ENCODE measurements around the gene FLAD1. TPM values are rescaled to one million over a fixed set of nuclear protein-coding genes. Genes with fewer than 3 reads are reported as not detected.

Gene FLAD1
- total RNA-seq, 4 donors from 2014 or later: 17.4 to 33.6 (median 23.6) TPM

DNA sequence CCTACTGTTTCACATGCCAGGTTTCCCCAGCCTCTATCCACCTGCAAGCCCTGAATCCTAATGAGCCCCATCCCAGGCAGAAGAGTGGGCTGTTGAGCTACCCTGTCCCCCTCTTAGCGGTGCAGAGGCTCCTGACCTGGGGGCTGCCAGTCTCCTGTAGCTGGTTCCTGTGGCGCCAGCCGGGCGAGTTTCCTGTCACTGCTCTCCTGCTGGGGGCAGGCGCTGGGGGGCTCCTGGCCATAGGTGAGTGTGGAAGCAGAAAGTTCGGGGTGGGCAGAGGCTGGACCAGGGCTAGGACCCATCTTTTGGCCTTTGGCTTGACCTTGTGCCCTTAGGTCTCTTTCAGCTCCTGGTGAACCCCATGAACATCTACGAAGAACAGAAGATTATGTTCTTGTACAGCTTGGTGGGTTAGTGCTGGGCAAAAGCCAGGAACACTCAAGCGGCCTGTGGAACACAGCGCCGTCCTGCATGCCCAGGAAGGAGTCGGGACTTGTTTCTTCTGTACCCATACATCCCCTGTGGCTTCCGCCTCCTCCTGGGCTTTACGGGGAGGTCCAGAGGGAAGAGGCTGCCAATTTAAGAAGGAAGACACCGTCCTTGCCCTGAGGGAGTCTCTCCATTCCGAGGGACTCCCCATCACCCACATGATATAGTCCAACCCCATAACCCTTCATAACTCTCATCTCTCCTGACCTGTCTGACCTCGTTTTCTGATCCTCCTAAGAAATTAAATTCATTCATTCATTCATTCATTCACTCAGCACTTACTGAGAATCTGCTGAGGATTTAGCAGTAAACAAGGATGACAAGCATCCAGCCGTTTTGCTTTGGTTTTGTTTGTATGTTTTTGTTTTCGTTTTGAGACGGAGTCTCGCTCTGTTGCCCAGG is 51.4 kb downstream of the FLAD1 start:
- 77 to 85% methylated on average over 20 of the region's 20 CpGs for WGBS, 2 donors
- peaks cover 0 to 15% (median 0%) of the 10 kb centered on the region in 4 donors for H3K4me1 ChIP-seq
- H3K27me3 ChIP-seq: no peaks in the 10 kb centered on the region
- no peaks in the 10 kb centered on the region for H3K36me3 ChIP-seq
- no peaks in the 10 kb centered on the region for H3K9me3 ChIP-seq
- no peak overlapping the region for H3K27ac ChIP-seq
- TF ChIP-seq, protein P1, sequence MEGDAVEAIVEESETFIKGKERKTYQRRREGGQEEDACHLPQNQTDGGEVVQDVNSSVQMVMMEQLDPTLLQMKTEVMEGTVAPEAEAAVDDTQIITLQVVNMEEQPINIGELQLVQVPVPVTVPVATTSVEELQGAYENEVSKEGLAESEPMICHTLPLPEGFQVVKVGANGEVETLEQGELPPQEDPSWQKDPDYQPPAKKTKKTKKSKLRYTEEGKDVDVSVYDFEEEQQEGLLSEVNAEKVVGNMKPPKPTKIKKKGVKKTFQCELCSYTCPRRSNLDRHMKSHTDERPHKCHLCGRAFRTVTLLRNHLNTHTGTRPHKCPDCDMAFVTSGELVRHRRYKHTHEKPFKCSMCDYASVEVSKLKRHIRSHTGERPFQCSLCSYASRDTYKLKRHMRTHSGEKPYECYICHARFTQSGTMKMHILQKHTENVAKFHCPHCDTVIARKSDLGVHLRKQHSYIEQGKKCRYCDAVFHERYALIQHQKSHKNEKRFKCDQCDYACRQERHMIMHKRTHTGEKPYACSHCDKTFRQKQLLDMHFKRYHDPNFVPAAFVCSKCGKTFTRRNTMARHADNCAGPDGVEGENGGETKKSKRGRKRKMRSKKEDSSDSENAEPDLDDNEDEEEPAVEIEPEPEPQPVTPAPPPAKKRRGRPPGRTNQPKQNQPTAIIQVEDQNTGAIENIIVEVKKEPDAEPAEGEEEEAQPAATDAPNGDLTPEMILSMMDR (IDR thresholded peaks at IDR 0.05): no peak
- TF ChIP-seq EP300 (IDR thresholded peaks at IDR 0.05) (no peak), POLR2A (IDR thresholded peaks at IDR 0.05) (no peak)
- no peak overlapping the region for H3K4me3 ChIP-seq
- DNase-seq (ENCODE audit: low spot score in 2 of 2): no peak

DNA sequence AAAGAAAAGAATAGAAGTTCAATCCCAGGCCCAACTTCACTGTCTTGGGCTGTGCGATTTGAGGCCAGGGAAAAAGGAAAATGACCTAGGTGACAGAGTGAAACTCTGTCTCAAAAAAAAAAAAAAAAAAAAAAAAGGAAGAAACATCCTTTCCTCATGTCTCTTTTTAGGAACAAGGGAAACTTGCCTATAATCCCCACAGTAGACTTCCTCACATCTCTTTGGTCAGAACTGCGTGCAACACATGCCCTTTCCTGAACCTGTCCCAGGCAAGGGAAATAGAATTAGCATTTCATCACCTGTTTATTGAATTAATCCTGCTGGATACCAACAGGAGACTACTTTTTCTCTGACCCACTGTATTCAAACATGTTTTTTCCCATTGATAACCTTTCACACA is 52.8 kb downstream of the FLAD1 start:
- H3K27ac ChIP-seq: no peak overlapping the region
- H3K4me3 ChIP-seq: no peak overlapping the region
- no peak for TF ChIP-seq POLR2A (IDR thresholded peaks at IDR 0.05)
- TF ChIP-seq EP300 (IDR thresholded peaks at IDR 0.05): no peak
- TF ChIP-seq, protein P1 (IDR thresholded peaks at IDR 0.05): no peak
- DNase-seq (ENCODE audit: low spot score in 2 of 2): no peak
- H3K27me3 ChIP-seq: no peaks in the 10 kb centered on the region
- no peaks in the 10 kb centered on the region for H3K9me3 ChIP-seq
- peaks cover 0 to 15% (median 0%) of the 10 kb centered on the region in 4 donors for H3K4me1 ChIP-seq
- WGBS, 2 donors: 77 to 88% methylated on average over 2 of the region's 2 CpGs
- no peaks in the 10 kb centered on the region for H3K36me3 ChIP-seq

DNA sequence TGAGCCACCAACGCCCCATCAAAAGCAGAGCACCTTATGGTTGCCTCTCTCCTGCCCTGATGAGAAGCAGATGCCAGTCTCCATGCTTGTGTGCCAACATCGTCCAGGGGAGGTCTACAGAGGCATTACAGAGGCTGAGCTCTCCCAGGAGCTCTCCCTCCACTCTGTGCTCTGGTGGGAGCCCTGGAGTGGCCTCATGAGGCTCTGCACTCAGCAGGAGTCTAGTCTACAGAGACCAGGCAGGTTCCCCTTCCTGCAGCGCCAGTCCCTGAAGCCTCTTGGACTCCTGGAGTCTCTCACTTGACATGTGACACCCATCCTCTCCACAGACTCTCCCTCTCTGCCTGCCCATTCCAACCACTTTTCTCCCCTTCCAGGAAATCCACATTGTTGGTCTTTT is 53.9 kb downstream of the FLAD1 start:
- no peaks in the 10 kb centered on the region for H3K9me3 ChIP-seq
- 74 to 83% methylated on average over 3 of the region's 3 CpGs for WGBS, 2 donors
- no peak for DNase-seq (ENCODE audit: low spot score in 2 of 2)
- no peaks in the 10 kb centered on the region for H3K27me3 ChIP-seq
- no peaks in the 10 kb centered on the region for H3K36me3 ChIP-seq
- no peak overlapping the region for H3K4me3 ChIP-seq
- no peak overlapping the region for H3K27ac ChIP-seq
- H3K4me1 ChIP-seq: peaks cover 0 to 15% (median 0%) of the 10 kb centered on the region in 4 donors
- TF ChIP-seq, protein P1 (IDR thresholded peaks at IDR 0.05): no peak
- TF ChIP-seq POLR2A (IDR thresholded peaks at IDR 0.05): no peak
- TF ChIP-seq EP300 (IDR thresholded peaks at IDR 0.05): no peak

DNA sequence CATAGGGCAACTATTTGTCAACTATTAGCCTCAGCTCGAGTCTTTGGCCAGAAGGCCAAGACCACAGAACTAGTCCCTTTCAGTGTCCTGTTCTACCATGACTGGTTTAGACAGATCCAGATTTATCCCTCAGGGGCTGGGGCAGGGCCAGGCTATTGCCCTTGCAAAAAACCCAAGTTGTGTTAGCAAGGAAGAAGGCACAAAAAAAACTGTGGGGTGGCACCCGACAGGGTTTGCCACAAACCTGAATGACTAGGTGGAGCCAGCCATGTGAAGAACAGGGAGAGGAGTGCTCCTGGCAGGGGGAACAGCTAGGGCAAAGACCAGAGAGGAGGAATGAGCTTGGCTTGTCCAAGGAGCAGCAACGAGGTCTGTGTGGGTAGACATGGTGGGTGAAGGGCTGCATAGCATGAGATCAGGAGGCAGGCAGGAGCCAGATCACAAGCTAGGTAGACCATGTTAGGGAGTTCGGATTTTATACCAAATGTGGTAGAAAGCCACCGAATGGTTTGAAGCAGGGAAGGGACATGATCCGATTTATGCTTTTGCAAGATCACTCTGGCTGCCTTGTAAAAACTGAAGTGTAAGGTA is 54.8 kb downstream of the FLAD1 start:
- Histone ChIP-seq H3K9me3 (no peaks in the 10 kb centered on the region), H3K4me1 (peaks cover 0 to 15% (median 0%) of the 10 kb centered on the region in 4 donors), H3K27me3 (no peaks in the 10 kb centered on the region), H3K27ac (no peak overlapping the region), H3K4me3 (no peak overlapping the region), H3K36me3 (no peaks in the 10 kb centered on the region)
- TF ChIP-seq, protein P1 (IDR thresholded peaks at IDR 0.05): no peak
- TF ChIP-seq EP300 (IDR thresholded peaks at IDR 0.05): no peak
- no peak for TF ChIP-seq POLR2A (IDR thresholded peaks at IDR 0.05)
- DNase-seq (ENCODE audit: low spot score in 2 of 2): no peak
- 85% methylated on average over 6 of the region's 6 CpGs for WGBS, 2 donors

All from tibial nerve (tissue), 4 donors.